Gastroesophageal sphincter (tissue), 4 donors: ENCODE data around the gene LRRC10. TPM values are rescaled to one million over a fixed set of nuclear protein-coding genes. Genes with fewer than 3 reads are reported as not detected.
A peak's percentile ranks its signal among the peaks of the same experiment; 100 is the strongest.

Experiments
- ATAC-seq: fragments of 150-250 bp; one replicate; pipeline ENCODE4 v1.9.1; 2016; ENCODE audit warnings: mild to moderate bottlenecking, moderate library complexity
- H3K27ac ChIP-seq, 4 donors: fragments of 200-600 bp; sonication (generic) in 3 of 4; 1 replicate in 3 of 4; 2 replicates in 1 of 4; pipeline ENCODE4 v1.5.1; 2016 to 2019
- H3K27me3 ChIP-seq: fragments of 200-600 bp; sonication (generic); one replicate; pipeline ENCODE4 v1.5.1; 2019
- H3K36me3 ChIP-seq, 2 donors: fragments of 200-600 bp; sonication (generic); one replicate each; pipeline ENCODE4 v1.5.1; 2019; ENCODE audit warnings: control low read depth in 1 of 2
- H3K4me1 ChIP-seq, 3 donors: fragments of 200-600 bp; sonication (generic); 1 replicate in 2 of 3; 2 replicates in 1 of 3; pipeline ENCODE4 v1.5.1; 2016 to 2019; ENCODE audit warnings: control low read depth in 2 of 3
- H3K4me3 ChIP-seq, 2 donors: fragments of 200-600 bp; sonication (generic); one replicate each; pipeline ENCODE4 v1.5.1; 2019; ENCODE audit warnings: mild to moderate bottlenecking in 1 of 2, moderate library complexity in 1 of 2
- H3K9me3 ChIP-seq, 3 donors: fragments of 200-600 bp; sonication (generic); one replicate each; pipeline ENCODE4 v1.5.1; 2017 to 2019; ENCODE audit warnings: control low read depth in 2 of 3
- EP300 ChIP-seq: sonication (generic); formaldehyde crosslinking; IDR thresholded peaks from one replicate; pipeline ENCODE4 v1.6.1; 2017; ENCODE audit warnings: antibody characterized with exemption, mild to moderate bottlenecking
- POLR2A ChIP-seq, 2 donors: fragments of 450-650 bp; IDR thresholded peaks; one replicate each; pipeline ENCODE4 v1.6.1; 2017; ENCODE audit warnings: antibody characterized with exemption in 2 of 2, mild to moderate bottlenecking in 2 of 2, moderate library complexity in 1 of 2
- POLR2AphosphoS5 ChIP-seq: sonication (generic); formaldehyde crosslinking; IDR thresholded peaks from one replicate; pipeline ENCODE4 v1.6.1; 2017; ENCODE audit warnings: antibody characterized with exemption
- WGBS, 2 donors: methylation state at CpG; one replicate each; pipeline ENCODE4 v1.1.5; 2018; ENCODE audit warnings: low coverage in 1 of 2; 5-methylcytosine and 5-hydroxymethylcytosine counted together
- total RNA-seq, 4 donors: library from RNA; depleted of rRNA; stranded (reverse); fragments of >200 nt; gene quantifications; one replicate each; pipeline ENCODE4 v1.1.0, GENCODE V29; 2016
- TF ChIP-seq, protein P1 (sequence below), 4 experiments: fragments of 200-600 bp in 2 of 4; fragments of 450-650 bp in 2 of 4; sonication (generic) in 1 of 4; IDR thresholded peaks; one replicate each; pipeline ENCODE4 v1.5.1; 2017 to 2019; ENCODE audit warnings: antibody characterized with exemption in 4 of 4, mild to moderate bottlenecking in 2 of 4, moderate library complexity in 2 of 4

Gene LRRC10
- total RNA-seq, 4 donors from 2014 or later: not detected

DNA sequence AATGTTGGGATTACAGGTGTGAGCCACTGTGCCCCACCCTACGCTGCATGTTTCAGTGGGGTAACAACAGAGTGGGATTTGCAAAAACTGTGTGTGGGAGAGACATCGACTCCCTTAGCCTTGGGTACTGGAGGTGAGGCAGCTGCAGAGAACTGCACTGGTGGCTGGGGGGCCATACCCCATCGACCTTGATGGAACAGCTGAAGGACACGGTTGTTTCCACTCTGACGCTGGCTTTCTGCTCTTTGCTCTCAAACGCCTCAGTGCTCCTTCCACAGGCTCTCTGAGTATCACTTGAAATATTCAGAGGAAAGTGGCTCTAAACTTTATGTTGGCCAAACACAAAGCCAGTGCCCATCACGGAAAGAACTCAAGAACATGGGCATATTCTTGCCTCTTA, 30.8 kb upstream of the LRRC10 start:
- Histone ChIP-seq H3K27me3 (no peaks in the 10 kb centered on the region), H3K27ac (no peak overlapping the region), H3K9me3 (no peaks in the 10 kb centered on the region), H3K4me3 (no peak overlapping the region), H3K36me3 (no peaks in the 10 kb centered on the region), H3K4me1 (no peaks in the 10 kb centered on the region)
- WGBS, 2 donors: 82 to 83% methylated on average over 3 to 6 of the region's 7 CpGs
- TF ChIP-seq POLR2A (IDR thresholded peaks at IDR 0.05): no peak
- TF ChIP-seq, protein P1, sequence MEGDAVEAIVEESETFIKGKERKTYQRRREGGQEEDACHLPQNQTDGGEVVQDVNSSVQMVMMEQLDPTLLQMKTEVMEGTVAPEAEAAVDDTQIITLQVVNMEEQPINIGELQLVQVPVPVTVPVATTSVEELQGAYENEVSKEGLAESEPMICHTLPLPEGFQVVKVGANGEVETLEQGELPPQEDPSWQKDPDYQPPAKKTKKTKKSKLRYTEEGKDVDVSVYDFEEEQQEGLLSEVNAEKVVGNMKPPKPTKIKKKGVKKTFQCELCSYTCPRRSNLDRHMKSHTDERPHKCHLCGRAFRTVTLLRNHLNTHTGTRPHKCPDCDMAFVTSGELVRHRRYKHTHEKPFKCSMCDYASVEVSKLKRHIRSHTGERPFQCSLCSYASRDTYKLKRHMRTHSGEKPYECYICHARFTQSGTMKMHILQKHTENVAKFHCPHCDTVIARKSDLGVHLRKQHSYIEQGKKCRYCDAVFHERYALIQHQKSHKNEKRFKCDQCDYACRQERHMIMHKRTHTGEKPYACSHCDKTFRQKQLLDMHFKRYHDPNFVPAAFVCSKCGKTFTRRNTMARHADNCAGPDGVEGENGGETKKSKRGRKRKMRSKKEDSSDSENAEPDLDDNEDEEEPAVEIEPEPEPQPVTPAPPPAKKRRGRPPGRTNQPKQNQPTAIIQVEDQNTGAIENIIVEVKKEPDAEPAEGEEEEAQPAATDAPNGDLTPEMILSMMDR (IDR thresholded peaks at IDR 0.05): no peak
- no peak for TF ChIP-seq EP300
- no peak for TF ChIP-seq POLR2AphosphoS5
- no peak for ATAC-seq

GRCh38 chr12:69639400-69640016, 28.8 kb upstream of the LRRC10 start:
- H3K9me3 ChIP-seq: no peaks in the 10 kb centered on the region
- no peaks in the 10 kb centered on the region for H3K36me3 ChIP-seq
- H3K27ac ChIP-seq: no peak overlapping the region
- WGBS, 2 donors: 16 to 63% methylated on average over 2 to 9 of the region's 12 CpGs
- peak; percentile 81 for ATAC-seq
- H3K4me3 ChIP-seq: no peak overlapping the region
- TF ChIP-seq, protein P1 (IDR thresholded peaks at IDR 0.05): peak; percentile 59 to 88 (median 68)
- TF ChIP-seq POLR2AphosphoS5: no peak
- H3K4me1 ChIP-seq: no peaks in the 10 kb centered on the region
- H3K27me3 ChIP-seq: no peaks in the 10 kb centered on the region

DNA sequence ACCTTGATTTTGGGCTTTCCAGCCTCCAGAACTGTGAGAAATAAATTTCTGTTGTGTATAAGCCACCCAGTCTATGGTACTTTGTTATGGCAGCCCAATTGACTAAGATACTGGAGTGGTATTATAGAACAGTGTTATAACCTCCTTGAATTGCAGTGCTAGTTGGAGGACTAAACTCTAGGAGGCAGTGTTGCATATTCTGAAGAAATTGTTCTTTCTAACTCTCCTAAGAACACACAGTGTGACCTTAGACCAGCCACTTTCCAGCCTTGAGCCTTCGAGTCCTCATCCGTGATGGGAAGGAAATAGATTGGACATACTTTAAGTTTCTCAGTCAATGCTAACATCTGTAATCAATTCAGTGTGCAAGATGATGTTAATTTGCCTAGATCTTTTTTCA, 22.4 kb upstream of the LRRC10 start:
- Histone ChIP-seq H3K27me3 (no peaks in the 10 kb centered on the region), H3K36me3 (no peaks in the 10 kb centered on the region), H3K4me3 (no peak overlapping the region), H3K9me3 (no peaks in the 10 kb centered on the region), H3K4me1 (no peaks in the 10 kb centered on the region), H3K27ac (no peak overlapping the region)
- TF ChIP-seq POLR2A (IDR thresholded peaks at IDR 0.05) (no peak), POLR2AphosphoS5 (no peak), EP300 (no peak)
- TF ChIP-seq, protein P1 (IDR thresholded peaks at IDR 0.05): no peak
- ATAC-seq: no peak
- 67 to 90% methylated on average over 2 of the region's 2 CpGs for WGBS, 2 donors

GRCh38 chr12:69630191-69630590, 19.5 kb upstream of the LRRC10 start:
- ATAC-seq: no peak
- H3K9me3 ChIP-seq: no peaks in the 10 kb centered on the region
- whole genome bisulfite sequencing, 2 donors: 80 to 91% methylated on average over 2 to 4 of the region's 6 CpGs
- H3K27ac ChIP-seq: no peak overlapping the region
- no peaks in the 10 kb centered on the region for H3K27me3 ChIP-seq
- H3K4me3 ChIP-seq: no peak overlapping the region
- H3K4me1 ChIP-seq: no peaks in the 10 kb centered on the region
- TF ChIP-seq EP300 (no peak), POLR2A (IDR thresholded peaks at IDR 0.05) (no peak), POLR2AphosphoS5 (no peak)
- TF ChIP-seq, protein P1 (IDR thresholded peaks at IDR 0.05): no peak
- no peaks in the 10 kb centered on the region for H3K36me3 ChIP-seq

DNA sequence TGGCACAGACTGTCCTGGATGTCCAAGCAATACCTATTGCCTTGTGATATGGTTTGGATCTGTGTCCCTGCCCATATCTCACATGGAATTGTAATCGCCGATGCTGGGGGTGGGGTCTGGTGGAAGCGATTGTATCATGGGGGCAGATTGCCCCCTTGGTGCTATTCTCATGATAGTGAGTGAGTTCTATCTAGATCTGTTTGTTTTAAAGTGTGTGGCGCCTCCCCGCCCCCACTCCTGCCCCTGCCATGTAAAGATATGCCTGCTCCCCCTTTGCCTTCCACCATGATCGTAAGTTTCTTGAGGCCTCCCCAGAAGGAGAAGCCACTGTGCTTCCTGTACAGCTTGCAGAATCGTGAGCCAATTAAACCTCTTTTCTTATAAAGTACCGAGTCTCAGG, 16.8 kb upstream of the LRRC10 start:
- no peak for TF ChIP-seq POLR2AphosphoS5
- TF ChIP-seq EP300: no peak
- no peak for TF ChIP-seq POLR2A (IDR thresholded peaks at IDR 0.05)
- TF ChIP-seq, protein P1 (IDR thresholded peaks at IDR 0.05): no peak
- Histone ChIP-seq H3K27ac (no peak overlapping the region), H3K9me3 (no peaks in the 10 kb centered on the region), H3K27me3 (no peaks in the 10 kb centered on the region), H3K4me3 (no peak overlapping the region), H3K4me1 (no peaks in the 10 kb centered on the region), H3K36me3 (no peaks in the 10 kb centered on the region)
- 87 to 100% methylated on average over 1 to 6 of the region's 8 CpGs for WGBS, 2 donors
- ATAC-seq: no peak
